SK-N-SH (cell line): ENCODE results near the gene CASZ1. TPM values are rescaled to one million over a fixed set of nuclear protein-coding genes. Genes with fewer than 3 reads are reported as not detected.

Source experiments
- CTCF ChIA-PET: fragments of 300-600, 350-600 bp; formaldehyde crosslinking; extraction: SDS; loops from one replicate; lab custom pipeline; 2021; lab: Yijun Ruan, JAX
- POLR2A ChIA-PET: fragments of 350-600 bp; sonication (Branson Sonifier 250); formaldehyde crosslinking; extraction: SDS; loops from one replicate; lab custom pipeline; 2020; ENCODE audit warnings: antibody characterized with exemption, inconsistent platforms; lab: Yijun Ruan, JAX
- DNase-seq: peaks from one replicate; pipeline ENCODE4 v3.0.0; 2012
- H2AFZ ChIP-seq: fragments of 200-600 bp; sonication (generic); 2 replicates; pipeline ENCODE4 v1.8.1; 2016; ENCODE audit warnings: antibody characterized with exemption, mild to moderate bottlenecking, low read depth
- H3F3A ChIP-seq: fragments of 200-600 bp; sonication (generic); replicated peaks from 2 replicates; pipeline ENCODE3; 2016; ENCODE audit warnings: antibody characterized with exemption, mild to moderate bottlenecking; ENCODE audit not compliant: insufficient read depth
- H3K27ac ChIP-seq, 2 experiments: fragments of 200-500 bp in 1 of 2; fragments of 200-600 bp in 1 of 2; sonication (Bioruptor generic) in 1 of 2; sonication (generic), shearing (Covaris generic) in 1 of 2; 2 replicates each; pipeline versions ENCODE4 v1.5.1 to v1.6.1; 2014 to 2016; ENCODE audit warnings: low read depth in 2 of 2, inconsistent platforms in 1 of 2, low read length in 1 of 2, mild to moderate bottlenecking in 1 of 2, mixed read lengths in 1 of 2
- H3K27me3 ChIP-seq: fragments of 200-600 bp; sonication (generic), shearing (Covaris generic); 2 replicates; pipeline ENCODE4 v1.6.1; 2016; ENCODE audit warnings: mixed run types; ENCODE audit not compliant: insufficient read depth
- H3K36me3 ChIP-seq, 2 experiments: fragments of 200-500 bp in 1 of 2; fragments of 200-600 bp in 1 of 2; sonication (Bioruptor generic) in 1 of 2; sonication (generic) in 1 of 2; replicated peaks in 1 of 2; 2 replicates each; pipeline versions ENCODE3 to v1.5.1; 2014 to 2016; ENCODE audit warnings: low read length in 1 of 2, mild to moderate bottlenecking in 1 of 2; ENCODE audit not compliant: insufficient read depth in 2 of 2, control insufficient read depth in 1 of 2
- H3K4me1 ChIP-seq, 2 experiments: fragments of 200-500 bp in 1 of 2; fragments of 200-600 bp in 1 of 2; sonication (Bioruptor generic) in 1 of 2; sonication (generic), shearing (Covaris generic) in 1 of 2; 2 replicates each; pipeline versions ENCODE4 v1.5.1 to v1.6.1; 2014 to 2016; ENCODE audit warnings: low read depth in 1 of 2, low read length in 1 of 2, mixed run types in 1 of 2; ENCODE audit not compliant: insufficient read depth in 2 of 2, control insufficient read depth in 1 of 2
- H3K4me2 ChIP-seq: fragments of 200-600 bp; sonication (generic), shearing (Covaris generic); 2 replicates; pipeline ENCODE4 v1.6.1; 2017; ENCODE audit warnings: mixed run types
- H3K4me3 ChIP-seq, 2 experiments: fragments of 200-500 bp in 1 of 2; fragments of 200-600 bp in 1 of 2; sonication (Bioruptor generic) in 1 of 2; sonication (generic), shearing (Covaris generic) in 1 of 2; 2 replicates each; pipeline versions ENCODE4 v1.5.1 to v1.8.1; 2014 to 2016; ENCODE audit warnings: low read depth in 2 of 2, inconsistent platforms in 1 of 2, low read length in 1 of 2, mild to moderate bottlenecking in 1 of 2, mixed read lengths in 1 of 2, moderate library complexity in 1 of 2
- H3K79me2 ChIP-seq: fragments of 200-600 bp; sonication (generic); 2 replicates; pipeline ENCODE4 v1.8.1; 2017; ENCODE audit warnings: mild to moderate bottlenecking; ENCODE audit not compliant: insufficient read depth
- H3K9ac ChIP-seq: fragments of 200-600 bp; sonication (generic); 2 replicates; pipeline ENCODE4 v1.6.1; 2017; ENCODE audit warnings: mixed run types
- H3K9me2 ChIP-seq: fragments of 200-600 bp; sonication (generic); 2 replicates; pipeline ENCODE4 v1.6.1; 2017; ENCODE audit warnings: mixed run types
- H3K9me3 ChIP-seq: fragments of 200-600 bp; sonication (generic); 2 replicates; pipeline ENCODE4 v1.6.1; 2017; ENCODE audit warnings: mixed run types, mild to moderate bottlenecking, moderate library complexity
- H4K20me1 ChIP-seq: fragments of 200-600 bp; sonication (generic); 2 replicates; pipeline ENCODE4 v1.6.1; 2017; ENCODE audit warnings: mild to moderate bottlenecking, mixed run types; ENCODE audit not compliant: insufficient read depth
- CHD2 ChIP-seq: fragments of 150-350 bp; IDR thresholded peaks from 2 replicates; pipeline ENCODE4 v1.6.1; 2018; ENCODE audit warnings: low read length; ENCODE audit not compliant: partially characterized antibody
- EP300 ChIP-seq, 2 experiments: IDR thresholded peaks; 2 replicates each; pipeline versions ENCODE4 v1.4.0 to v1.6.1; 2012; ENCODE audit warnings: borderline replicate concordance in 1 of 2, low read depth in 1 of 2, low read length in 1 of 2
- EZH2phosphoT487 ChIP-seq: fragments of 200-600 bp; sonication (generic); IDR thresholded peaks from 2 replicates; pipeline ENCODE4 v1.6.1; 2017; ENCODE audit warnings: low read depth, mixed run types, mild to moderate bottlenecking, antibody characterized with exemption, moderate library complexity, borderline replicate concordance
- FOSL2 ChIP-seq: IDR thresholded peaks from 2 replicates; pipeline ENCODE4 v1.4.0; 2012; ENCODE audit warnings: low read depth, mild to moderate bottlenecking, moderate library complexity, borderline replicate concordance
- FOXJ3 ChIP-seq: sonication (generic); formaldehyde crosslinking; IDR thresholded peaks from 2 replicates; pipeline ENCODE4 v1.5.1; 2020; ENCODE audit warnings: mild to moderate bottlenecking, missing genetic modification reagents
- MEF2A ChIP-seq: IDR thresholded peaks from 2 replicates; pipeline ENCODE4 v1.4.0; 2012; ENCODE audit warnings: low read depth, borderline replicate concordance
- NFIC ChIP-seq: IDR thresholded peaks from 2 replicates; pipeline ENCODE4 v1.4.0; 2012; ENCODE audit warnings: borderline replicate concordance
- NRF1 ChIP-seq: IDR thresholded peaks from 2 replicates; pipeline ENCODE4 v1.6.1; 2012; ENCODE audit warnings: low read depth, mild to moderate bottlenecking, low read length
- RAD21 ChIP-seq: IDR thresholded peaks from 2 replicates; pipeline ENCODE4 v1.6.1; 2012; ENCODE audit warnings: mild to moderate bottlenecking, low read length
- RCOR1 ChIP-seq: fragments of 150-350 bp; IDR thresholded peaks from 2 replicates; pipeline ENCODE4 v1.6.1; 2017; ENCODE audit warnings: antibody characterized with exemption, low read length
- TCF12 ChIP-seq: IDR thresholded peaks from 2 replicates; pipeline ENCODE4 v1.4.0; 2012
- TEAD4 ChIP-seq: IDR thresholded peaks from 2 replicates; pipeline ENCODE4 v1.4.0; 2012; ENCODE audit warnings: mild to moderate bottlenecking, borderline replicate concordance; ENCODE audit not compliant: insufficient read depth
- WGBS: methylation state at CpG from one replicate; pipeline ENCODE4 v1.1.6; 2017; ENCODE audit warnings: low lambda C conversion rate; 5-methylcytosine and 5-hydroxymethylcytosine counted together
- polyA plus RNA-seq, 3 experiments: library from polyadenylated mRNA; depleted of rRNA; stranded (reverse); fragments of >200 nt; gene quantifications; 2 replicates each; pipeline ENCODE4 v1.2.3, GENCODE V29; 2012
- TF ChIP-seq, protein P1 (sequence below): IDR thresholded peaks from 2 replicates; pipeline ENCODE4 v1.6.1; 2012; ENCODE audit warnings: mild to moderate bottlenecking, low read depth, low read length, moderate library complexity

CASZ1 gene
- polyA plus RNA-seq, 1 of the 3 experiments (the other 2 are of a cell fraction): 0.51 TPM

GRCh38 chr1:10744029-10744428 lies 52.4 kb downstream of the CASZ1 start (continued):
- TF ChIP-seq, protein P1, sequence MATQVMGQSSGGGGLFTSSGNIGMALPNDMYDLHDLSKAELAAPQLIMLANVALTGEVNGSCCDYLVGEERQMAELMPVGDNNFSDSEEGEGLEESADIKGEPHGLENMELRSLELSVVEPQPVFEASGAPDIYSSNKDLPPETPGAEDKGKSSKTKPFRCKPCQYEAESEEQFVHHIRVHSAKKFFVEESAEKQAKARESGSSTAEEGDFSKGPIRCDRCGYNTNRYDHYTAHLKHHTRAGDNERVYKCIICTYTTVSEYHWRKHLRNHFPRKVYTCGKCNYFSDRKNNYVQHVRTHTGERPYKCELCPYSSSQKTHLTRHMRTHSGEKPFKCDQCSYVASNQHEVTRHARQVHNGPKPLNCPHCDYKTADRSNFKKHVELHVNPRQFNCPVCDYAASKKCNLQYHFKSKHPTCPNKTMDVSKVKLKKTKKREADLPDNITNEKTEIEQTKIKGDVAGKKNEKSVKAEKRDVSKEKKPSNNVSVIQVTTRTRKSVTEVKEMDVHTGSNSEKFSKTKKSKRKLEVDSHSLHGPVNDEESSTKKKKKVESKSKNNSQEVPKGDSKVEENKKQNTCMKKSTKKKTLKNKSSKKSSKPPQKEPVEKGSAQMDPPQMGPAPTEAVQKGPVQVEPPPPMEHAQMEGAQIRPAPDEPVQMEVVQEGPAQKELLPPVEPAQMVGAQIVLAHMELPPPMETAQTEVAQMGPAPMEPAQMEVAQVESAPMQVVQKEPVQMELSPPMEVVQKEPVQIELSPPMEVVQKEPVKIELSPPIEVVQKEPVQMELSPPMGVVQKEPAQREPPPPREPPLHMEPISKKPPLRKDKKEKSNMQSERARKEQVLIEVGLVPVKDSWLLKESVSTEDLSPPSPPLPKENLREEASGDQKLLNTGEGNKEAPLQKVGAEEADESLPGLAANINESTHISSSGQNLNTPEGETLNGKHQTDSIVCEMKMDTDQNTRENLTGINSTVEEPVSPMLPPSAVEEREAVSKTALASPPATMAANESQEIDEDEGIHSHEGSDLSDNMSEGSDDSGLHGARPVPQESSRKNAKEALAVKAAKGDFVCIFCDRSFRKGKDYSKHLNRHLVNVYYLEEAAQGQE: no peak
- TF ChIP-seq, all 33 proteins: peak for 0

DNA sequence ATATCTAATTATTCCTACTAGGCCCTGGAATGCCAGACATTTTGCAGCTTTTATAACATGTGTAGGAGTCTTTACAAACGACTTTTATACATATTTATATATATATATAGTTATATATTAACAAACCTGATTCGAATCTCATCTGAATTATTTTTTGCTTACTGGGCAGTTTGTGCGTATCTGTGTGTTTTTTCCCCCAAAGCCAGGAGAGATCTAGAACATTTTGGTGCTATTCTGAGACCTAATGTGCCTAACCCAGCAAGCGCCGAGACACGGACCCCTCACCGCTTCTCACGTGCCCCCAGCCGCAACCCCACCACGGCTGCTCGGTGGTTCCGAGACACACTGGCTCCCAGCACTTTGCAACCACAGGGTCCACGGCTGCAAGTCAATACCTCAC lies 54.8 kb downstream of the CASZ1 start:
- no peaks in the 10 kb centered on the region for H3K27me3 ChIP-seq
- WGBS: 79% methylated on average over 13 of the region's 13 CpGs
- H3K36me3 ChIP-seq: no peaks in the 10 kb centered on the region
- no peaks in the 10 kb centered on the region; a peak in 1 of 4 replicates for H3K4me1 ChIP-seq
- H3K9me2 ChIP-seq: no peaks in the 10 kb centered on the region
- no peak overlapping the region for H3K9ac ChIP-seq
- no peak overlapping the region for H2AFZ ChIP-seq
- CTCF ChIA-PET: no interaction called here
- H3K4me3 ChIP-seq: no peak overlapping the region
- no peaks in the 10 kb centered on the region for H3F3A ChIP-seq
- TF ChIP-seq CHD2: no peak
- no peak for TF ChIP-seq FOXJ3 (CRISPR knock-in tag)
- TF ChIP-seq EP300 (IDR thresholded peaks at IDR 0.05; ENCODE audit: borderline replicate concordance in 1 of 2, low read depth in 1 of 2, low read length in 1 of 2): no peak
- TF ChIP-seq TEAD4: no peak
- H4K20me1 ChIP-seq: no peaks in the 10 kb centered on the region
- H3K9me3 ChIP-seq: no peaks in the 10 kb centered on the region
- no peak for DNase-seq
- no peak overlapping the region for H3K27ac ChIP-seq
- H3K79me2 ChIP-seq: no peaks in the 10 kb centered on the region
- H3K4me2 ChIP-seq: no peak overlapping the region
- POLR2A ChIA-PET: no interaction called here

- POLR2A ChIA-PET: no interaction called here
- WGBS: 89% methylated on average over 5 of the region's 6 CpGs
- Histone ChIP-seq H3K4me1 (peaks cover 0 to 7% of the 10 kb centered on the region in 2 experiments; a peak in 1 of 4 replicates), H3K4me2 (no peak overlapping the region), H3K79me2 (no peaks in the 10 kb centered on the region), H3K4me3 (no peak overlapping the region), H3K9ac (no peak overlapping the region), H3F3A (no peaks in the 10 kb centered on the region), H3K27ac (no peak overlapping the region), H4K20me1 (no peaks in the 10 kb centered on the region), H3K27me3 (no peaks in the 10 kb centered on the region), H3K9me3 (no peaks in the 10 kb centered on the region), H2AFZ (no peak overlapping the region), H3K36me3 (no peaks in the 10 kb centered on the region), H3K9me2 (no peaks in the 10 kb centered on the region)
- TF ChIP-seq RAD21: no peak
- no peak for TF ChIP-seq MEF2A
- no peak for TF ChIP-seq NRF1
- no peak for TF ChIP-seq FOSL2
- no peak for TF ChIP-seq NFIC
- no peak for TF ChIP-seq TCF12
- TF ChIP-seq RCOR1: no peak
- no peak for TF ChIP-seq EZH2phosphoT487
- no peak for DNase-seq
- CTCF ChIA-PET: interaction anchor here (1.1 kb wide), 1 partner anchor 233 kb away, joined by 4 read pairs; no protein-coding TSS in a partner anchor
These were observed 56.3 kb downstream of the CASZ1 start for GRCh38 chr1:10740123-10740522.
